ELF-1 (cell line): Measurements from ENCODE around the gene LSM5.
"Not testable (repeated sequence)": the region's sequence is repeated elsewhere in the genome, so short reads cannot be mapped to it uniquely, and the experiment has no call there.

ENCODE experiments used
- DNase-seq: peaks from one replicate; pipeline ENCODE4 v3.0.0-alpha.2; 2016; ENCODE audit warnings: low read depth, low spot score

LSM5 gene

DNA sequence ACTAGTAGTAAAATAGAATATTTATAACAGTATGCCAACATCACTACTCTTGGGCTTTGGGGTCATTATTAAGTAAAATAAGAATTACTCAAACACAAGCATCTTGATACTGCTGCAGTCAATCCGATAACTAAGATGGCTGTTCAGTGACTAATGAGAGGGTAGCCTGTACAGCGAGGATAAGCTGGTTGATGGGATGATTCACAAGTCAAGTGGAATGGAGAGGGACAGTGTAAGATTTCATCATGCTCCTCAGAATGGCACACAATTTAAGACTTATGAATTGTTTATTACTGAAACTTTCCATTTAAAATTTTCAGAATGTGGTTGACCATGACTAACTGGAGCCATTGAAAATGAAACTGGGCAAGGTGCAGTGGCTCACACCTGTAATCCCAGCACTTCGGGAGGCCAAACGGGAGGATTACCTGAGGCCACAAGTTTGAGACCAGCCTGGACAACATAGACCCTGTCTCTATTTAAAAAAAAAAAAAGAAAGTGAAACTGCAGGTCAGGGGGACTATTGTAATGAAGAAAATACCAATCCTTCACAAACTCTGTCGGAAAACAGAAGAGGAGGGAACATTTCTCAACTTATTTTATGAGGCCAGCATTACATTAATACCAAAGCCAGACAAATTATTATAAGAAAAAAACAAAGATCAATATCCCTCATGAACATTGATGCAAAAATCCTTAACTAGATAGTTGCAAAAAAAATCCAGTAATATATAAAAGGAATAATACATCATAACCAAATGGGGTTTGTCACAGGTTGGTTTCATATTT, 16.3 kb upstream of the LSM5 start:
- DNase-seq, result no peak

DNA sequence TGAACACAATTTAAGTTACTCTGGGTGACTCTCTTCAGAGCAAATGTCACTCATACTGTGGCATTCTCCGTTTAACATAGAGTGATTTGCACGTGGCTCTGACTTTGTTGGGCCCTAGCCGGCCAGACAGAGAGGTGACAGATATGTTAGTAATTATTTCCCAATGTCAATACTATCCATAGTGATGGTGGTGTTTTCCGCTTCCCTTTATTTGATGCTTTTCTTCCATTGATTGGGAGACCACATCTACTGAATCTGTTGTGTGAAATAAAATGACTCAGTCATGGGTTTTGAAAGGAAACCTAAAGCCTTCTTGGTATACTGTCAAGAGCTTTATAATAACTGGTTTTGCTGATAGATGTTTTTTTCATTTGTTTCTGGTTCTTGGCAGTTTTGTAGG, 12.5 kb upstream of the LSM5 start:
- DNase-seq, result no peak

DNA sequence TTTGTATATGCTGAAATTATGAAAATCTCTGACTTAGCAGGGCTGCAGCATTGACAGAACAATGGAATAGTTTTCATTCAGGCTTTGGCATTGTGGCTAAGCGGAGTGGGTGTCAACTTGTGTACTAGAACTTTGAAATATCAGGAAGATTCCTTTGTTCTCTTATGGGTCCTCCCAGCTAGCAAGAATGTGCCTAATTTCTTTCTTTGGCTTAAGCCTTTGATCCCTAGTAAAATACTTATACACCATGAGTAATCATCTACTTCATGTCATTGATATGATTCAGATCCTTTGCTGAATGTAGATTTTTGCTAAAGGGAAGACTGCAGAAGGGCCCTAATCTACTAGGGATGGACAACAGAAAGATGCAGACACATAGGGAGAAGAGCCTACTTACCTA, 11.3 kb upstream of the LSM5 start:
- no peak for DNase-seq

DNA sequence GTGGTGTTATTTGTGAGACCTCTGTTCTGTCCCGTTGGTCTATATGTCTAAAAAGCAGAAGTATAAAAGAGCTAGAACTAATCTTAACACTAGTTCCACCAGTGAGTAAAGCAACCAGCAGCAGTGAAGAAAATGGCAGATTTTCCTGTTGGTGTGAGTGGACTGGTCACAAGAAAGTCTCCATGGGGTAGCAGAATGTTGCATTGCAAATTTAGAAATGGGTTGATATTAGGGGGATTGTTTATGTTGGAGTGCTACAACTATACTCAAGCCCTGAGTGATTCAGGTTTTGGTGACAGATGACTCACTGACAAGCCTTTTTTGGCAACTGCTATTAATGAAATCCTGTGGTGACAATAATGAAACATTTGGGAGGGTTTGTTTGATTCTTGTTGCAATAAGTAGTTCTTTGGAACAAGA, 10.8 kb upstream of the LSM5 start:
- no peak for DNase-seq

DNA sequence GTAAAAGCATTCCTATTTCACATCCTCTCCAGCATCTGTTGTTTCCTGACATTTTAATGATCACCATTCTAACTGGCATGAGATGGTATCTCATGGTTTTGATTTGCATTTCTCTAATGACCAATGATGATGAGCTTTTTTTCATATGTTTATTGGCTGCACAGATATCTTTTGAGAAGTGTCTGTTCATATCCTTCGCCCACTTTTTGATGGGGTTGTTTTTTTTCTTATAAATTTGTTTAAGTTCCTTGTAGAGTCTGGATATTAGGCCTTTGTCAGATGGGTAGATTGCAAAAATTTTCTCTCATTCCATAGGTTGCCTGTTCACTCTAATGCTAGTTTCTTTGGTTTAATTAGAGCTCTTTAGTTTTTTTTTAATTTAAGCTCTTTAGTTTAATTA, 10.0 kb upstream of the LSM5 start:
- DNase-seq, result not testable (repeated sequence)

DNA sequence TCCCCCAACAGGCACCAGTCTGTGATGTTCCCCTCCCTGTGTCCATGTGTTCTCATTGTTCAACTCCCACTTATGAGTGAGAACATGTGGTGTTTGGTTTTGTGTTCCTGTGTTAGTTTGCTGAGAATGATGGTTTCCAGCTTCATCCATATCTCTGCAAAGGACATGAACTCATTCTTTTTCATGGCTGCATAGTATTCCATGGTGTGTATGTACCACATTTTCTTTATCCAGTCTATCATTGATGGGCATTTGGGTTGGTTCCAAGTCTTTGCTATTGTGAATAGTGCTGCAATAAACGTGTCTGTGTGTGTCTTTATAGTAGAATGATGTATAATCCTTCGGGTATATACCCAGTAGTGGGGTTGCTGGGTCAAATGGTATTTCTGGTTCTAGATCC, 9.6 kb upstream of the LSM5 start:
- DNase-seq, result not testable (repeated sequence)

DNA sequence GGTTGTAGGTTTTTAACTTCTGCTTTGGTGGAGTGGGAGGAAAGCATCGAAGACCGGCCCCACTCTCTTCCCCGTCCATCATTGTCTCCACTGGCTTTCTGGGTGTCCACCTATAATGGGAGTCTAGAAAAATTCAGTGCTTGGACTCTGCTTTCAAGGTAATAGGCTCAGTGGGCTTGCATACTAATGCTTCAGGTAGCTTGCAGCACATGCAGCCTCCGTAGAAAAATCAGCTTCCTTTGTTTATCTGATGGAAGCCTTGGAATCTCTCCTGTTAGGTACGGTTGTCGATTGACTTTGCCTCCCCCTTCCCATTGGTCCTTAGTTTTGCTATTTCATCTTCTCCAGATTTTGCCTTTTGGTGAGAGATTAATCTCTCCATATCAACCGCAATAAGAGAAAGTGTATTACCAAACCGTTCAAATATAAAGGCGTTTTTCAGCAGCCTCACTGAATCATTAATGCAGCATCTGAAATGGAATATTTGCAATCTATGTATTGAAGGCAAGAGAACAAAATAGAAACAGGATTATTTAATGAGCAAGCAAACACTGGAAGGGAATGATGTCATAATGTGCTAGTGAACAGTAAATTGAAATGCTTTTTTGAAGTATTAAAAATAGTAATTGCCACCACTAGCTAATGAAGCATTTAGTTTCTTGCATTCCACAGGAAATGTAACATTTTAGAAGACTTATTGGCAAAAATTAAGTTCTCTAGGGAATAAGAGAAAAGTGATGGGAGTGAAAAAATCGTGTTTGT, 6.1 kb upstream of the LSM5 start:
- DNase-seq, result no peak

DNA sequence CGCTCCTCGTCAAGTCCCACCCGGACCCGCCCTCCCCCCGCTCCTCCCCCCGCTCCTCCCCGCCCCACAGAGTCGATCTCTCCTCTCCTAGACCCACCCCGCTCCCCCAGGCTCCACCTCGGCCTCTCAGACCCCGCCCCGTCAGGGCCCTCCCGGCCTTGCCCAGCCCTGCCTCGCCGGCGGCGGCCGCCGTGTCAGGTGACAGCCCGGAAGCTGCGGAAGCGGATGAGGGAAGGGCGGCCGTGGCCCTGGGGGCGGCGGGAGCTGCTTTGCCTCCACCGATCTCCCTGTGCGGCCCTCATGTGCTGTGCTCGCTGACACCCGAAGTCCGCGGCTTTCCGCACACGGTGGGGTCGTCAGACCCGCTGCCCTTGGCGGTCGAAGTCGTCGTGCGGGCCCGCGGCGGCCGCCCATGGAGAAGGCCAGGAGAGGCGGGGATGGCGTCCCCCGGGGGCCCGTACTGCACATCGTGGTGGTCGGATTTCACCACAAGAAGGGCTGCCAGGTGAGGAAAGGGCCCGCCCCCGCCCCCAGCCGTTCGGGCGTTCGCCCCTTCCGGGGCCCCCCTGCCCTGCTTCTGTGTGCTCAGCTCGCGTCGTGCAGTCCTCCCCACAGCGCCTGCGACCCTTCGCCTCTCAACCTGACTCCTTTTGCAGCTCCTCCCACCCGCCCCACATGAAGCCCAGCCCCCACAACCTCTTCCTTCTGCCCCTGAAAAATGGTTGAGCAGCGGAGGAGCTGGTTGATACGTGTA, 5.3 kb upstream of the LSM5 start, which contains the start of gene AVL9:
Gene AVL9 (plus strand): TSS at position 192 of the 754 bp plus-strand sequence. CDS start 221 bp downstream, at position 413.
- peak; percentile 95 for DNase-seq

DNA sequence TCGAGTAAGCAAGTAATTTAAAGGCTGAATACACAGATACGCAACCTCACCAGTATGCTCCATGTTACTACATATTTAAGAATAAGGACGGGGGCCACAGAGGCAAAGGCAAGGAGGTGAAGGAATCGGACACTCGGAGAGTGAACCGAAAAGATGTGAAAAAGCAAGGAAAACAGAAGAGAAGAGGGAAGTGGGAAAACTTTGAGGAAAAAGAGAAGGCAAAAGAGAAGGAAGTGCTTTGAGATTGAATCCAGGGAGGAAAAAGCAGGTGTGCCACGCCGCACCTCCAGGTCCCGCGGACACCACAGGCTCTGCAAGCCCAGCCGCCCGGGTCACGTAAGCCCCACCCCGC, 4.7 kb upstream of the LSM5 start:
- no peak for DNase-seq

DNA sequence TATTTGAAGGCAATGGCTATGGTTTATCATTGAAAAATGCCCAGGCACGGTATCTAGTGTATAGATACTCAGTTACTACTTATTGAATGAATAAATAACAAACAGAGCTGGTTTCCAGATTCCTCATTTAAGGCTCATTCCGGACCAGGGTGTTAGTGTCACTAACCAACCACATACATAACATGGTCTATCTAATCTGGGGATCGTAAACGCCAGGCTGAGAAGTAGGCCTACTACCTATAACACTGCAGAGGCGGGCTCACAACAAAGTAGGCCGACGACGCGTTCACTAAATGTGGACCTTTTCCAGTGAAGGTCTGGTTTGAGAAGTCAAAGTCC, 423 bp downstream of the LSM5 start:
- DNase-seq, result no peak

DNA sequence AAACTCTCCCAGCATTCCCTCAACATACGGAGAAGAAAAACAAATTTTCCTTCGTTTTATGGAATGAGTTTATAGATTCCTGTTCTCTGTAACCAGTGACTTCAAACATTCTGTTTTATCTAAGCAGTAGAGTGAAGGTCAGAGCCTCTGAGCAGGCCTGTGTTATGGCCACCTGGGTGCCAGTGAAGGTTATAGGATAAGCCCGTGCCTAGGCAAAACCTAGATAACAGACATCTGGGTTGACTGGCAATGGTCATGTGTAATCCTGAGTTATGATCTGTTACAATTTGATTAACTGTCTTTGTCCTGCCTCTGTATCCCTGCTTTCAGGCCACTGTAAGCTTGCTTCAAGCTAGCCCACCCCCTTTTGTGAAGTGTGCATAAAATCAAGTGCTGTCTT, 8.3 kb downstream of the LSM5 start:
- DNase-seq, result no peak

DNA sequence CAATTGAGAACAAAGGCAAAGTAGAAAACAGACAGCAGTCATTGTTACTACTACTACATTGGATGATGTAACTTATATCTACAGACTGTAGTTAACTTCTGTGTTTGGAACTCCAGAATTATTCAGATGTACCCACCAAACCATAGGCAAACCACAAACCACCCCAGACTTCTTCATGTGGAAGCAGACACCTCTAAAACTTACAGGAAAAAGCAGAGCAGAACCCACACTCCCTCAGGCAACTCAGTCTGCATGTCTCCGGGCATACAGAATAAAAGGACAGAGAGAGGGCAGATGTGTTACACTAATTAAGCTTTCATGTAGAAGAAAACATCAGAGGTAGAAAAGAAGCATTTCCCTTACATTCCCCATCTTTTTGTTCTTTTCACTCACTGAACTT, 9.0 kb downstream of the LSM5 start:
- no peak for DNase-seq

DNA sequence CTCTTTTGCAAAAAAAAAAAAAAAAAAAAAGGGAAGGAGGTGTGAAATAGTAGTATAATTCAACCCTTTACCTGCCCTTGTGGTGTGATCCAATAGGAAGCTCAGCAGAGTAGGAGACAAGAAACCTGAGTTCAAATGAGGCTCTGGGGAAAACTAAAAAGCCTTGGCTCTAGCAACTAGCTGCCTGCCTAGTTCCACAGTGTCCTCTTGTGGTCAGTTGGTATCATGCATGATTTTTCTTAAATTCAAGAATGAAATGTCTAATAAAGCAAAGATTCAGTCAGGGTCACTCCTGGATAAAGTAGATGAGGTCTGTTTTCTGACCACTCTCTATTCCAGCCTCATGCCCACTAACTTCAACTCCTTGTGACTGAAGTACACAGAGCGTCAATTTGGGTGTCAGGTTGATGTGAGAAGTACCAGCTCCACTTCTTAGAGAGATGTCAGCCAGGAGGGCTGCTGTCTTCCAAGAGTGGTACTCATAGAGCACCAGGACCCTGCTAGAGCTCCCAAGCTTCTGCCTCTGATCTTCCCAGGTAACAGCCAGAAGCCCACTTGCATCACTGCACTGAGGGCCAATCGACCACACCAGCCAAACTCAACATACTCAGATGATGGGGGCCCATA, 10.5 kb downstream of the LSM5 start:
- peak; percentile 43 for DNase-seq

DNA sequence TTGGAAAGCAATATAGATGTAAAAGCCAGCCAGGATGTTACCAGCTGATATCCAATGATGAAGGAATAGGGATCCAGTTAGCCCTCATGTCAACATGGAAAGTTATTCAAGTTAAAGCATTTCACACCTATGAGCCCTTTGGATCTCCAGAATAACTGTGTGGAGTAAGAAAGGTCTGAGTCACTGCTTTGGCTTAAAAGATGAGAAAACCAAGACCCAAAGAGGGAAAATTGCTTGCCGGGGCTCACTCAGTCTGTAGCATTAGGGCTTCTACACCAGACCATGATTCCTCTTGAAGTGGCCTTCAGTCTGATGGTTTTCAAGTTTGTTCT, 12.6 kb downstream of the LSM5 start:
- no peak for DNase-seq

DNA sequence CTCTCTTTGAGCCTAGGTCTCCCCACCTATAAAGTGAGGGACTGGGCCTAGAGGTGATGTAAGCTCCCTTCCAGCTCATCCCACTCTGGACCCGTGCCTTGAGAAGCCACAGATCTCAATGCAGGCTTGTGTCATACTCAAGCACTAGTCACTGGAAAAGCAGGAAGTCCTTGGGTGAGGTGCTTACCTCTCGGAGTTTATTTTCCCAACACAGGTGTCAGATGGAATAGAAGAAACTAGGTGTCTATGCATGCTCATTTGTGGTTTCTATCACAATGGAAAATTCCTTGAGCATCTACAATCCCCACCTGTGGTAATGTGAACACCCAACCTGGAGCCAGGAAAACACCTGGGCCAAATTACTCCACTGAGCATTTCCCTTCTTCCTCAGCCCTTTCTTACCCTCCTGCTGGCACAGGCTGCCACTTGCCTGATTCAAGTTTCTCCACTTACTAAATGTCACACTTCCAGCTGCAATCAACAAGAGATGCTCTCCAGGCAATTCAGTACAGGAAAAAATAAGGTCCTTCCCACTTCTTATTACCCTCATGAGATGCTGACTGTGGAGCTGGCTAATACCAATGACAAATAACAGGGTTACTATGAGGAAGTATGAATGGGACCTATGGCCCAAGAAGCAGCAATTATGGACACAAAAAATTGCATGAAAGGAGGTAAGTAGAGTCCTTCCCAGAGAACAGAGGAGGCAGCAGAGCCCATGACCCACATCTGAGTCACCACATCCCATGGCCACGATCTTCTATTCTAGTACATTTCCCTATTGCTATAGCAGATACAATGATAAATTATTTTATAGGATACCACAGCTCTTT, 13.1 kb downstream of the LSM5 start:
- no peak for DNase-seq

DNA sequence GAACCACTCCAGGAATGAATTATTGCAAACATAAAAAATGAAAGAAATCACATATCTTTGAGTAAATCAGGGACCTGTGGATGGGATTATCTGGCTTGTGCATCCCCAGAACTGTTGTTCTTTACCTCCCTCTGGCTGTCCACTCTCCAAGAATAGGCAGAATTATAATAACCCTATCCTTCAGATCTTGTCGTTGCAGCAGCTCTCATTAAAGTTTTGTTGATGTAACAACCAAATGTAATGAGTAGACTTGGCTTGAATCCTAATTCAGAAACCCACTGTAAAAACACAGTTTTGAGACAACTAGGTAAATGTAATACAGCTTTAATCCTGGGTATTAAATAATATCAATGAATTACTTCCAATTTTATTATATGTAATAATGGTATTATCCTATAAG, 16.2 kb downstream of the LSM5 start:
- DNase-seq, result no peak

DNA sequence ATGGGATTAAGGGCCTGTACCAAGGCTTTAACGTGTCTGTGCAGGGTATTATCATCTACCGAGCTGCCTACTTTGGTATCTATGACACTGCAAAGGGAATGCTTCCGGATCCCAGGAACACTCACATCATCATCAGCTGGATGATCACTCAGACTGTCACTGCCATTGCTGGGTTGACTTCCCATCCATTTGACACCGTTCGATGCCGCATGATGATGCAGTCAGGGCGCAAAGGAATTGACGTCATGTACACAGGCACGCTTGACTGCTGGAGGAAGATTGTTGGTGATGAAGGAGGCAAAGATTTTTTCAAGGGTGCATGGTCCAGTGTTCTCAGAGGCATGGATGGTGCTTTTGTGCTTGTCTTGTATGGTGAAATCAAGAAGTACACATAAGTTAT, 18.2 kb downstream of the LSM5 start:
- DNase-seq, result no peak

DNA sequence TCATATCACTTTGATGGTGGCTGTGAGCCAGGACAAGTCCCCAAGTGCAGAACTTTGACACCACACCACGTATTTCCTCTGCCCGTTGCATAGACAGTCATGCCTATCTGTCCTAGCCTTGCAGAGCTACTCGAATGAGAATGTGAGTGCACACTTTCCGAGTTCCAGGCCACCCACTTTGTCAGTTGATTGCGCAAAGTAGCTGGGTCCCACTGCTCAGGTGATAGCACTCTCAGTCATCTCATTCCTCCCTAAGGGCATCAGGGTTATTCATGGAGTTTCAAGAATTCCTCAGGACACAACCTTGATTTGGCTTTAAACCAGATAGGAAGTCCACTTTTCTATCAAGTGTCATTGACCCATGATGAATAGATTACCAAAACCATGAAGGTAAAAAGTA, 19.3 kb downstream of the LSM5 start:
- peak; percentile 20 for DNase-seq

DNA sequence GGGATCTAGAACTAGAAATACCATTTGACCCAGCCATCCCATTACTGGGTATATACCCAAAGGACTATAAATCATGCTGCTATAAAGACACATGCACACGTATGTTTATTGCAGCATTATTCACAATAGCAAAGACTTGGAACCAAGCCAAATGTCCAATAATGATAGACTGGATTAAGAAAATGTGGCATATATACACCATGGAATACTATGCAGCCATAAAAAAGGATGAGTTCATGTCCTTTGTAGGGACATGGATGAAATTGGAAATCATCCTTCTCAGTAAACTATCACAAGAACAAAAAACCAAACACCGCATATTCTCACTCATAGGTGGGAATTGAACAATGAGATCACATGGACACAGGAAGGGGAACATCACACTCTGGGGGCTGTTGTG, 20.2 kb downstream of the LSM5 start:
- not testable (repeated sequence) for DNase-seq

DNA sequence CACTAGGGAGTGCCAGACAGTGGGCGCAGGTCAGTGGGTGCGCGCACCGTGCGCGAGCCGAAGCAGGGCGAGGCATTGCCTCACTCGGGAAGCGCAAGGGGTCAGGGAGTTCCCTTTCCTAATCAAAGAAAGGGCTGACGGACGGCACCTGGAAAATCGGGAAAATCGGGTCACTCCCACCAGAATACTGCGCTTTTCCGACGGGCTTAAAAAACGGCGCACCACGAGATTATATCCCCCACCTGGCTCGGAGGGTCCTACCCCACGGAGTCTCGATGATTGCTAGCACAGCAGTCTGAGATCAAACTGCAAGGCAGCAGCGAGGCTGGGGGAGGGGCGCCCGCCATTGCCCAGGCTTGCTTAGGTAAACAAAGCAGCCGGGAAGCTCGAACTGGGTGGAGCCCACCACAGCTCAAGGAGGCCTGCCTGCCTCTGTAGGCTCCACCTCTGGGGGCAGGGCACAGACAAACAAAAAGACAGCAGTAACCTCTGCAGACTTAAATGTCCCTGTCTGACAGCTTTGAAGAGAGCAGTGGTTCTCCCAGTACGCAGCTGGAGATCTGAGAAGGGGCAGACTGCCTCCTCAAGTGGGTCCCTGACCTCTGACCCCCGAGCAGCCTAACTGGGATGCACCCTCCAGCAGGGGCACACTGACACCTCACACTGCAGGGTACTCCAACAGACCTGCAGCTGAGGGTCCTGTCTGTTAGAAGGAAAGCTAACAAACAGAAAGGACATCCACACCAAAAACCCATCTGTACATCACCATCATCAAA, 25.4 kb downstream of the LSM5 start:
- DNase-seq, result not testable (repeated sequence)

DNA sequence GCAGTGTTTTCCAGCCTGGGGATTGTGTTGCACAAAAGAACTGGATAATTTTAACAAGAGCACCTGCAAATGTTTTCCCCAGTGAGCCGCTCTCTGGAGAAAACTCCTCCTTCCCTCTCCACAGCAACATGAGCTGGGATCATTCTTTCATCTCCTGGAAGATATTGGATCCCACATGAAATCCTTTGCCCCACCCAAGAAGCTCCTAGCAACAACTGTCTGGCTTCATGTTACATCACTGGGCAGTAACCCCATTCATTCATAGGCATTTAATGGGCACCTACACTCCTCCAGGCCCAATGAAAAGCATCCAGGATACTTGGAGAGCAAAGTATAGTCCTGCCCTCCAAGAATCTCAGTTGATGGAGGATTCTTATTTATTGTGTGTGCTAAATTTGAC, 27.2 kb downstream of the LSM5 start:
- no peak for DNase-seq
